Testis (tissue), 3 donors: Measurements from ENCODE around the gene DNAI1. TPM values are rescaled to one million over a fixed set of nuclear protein-coding genes. Genes with fewer than 3 reads are reported as not detected.

Experiments used
- DNase-seq: peaks from one replicate; pipeline ENCODE4 v3.0.0-alpha.2; 2019
- H3K27ac ChIP-seq, 2 donors: fragments of 200-600 bp; sonication (generic); one replicate each; pipeline ENCODE4 v1.5.1; 2019
- H3K27me3 ChIP-seq: fragments of 200-600 bp; sonication (generic); one replicate; pipeline ENCODE4 v1.5.1; 2019
- H3K36me3 ChIP-seq: fragments of 200-600 bp; sonication (generic); one replicate; pipeline ENCODE4 v1.5.1; 2017; ENCODE audit warnings: low read depth; ENCODE audit errors: missing control alignments
- H3K4me1 ChIP-seq: fragments of 200-600 bp; sonication (generic); one replicate; pipeline ENCODE4 v1.5.1; 2019
- H3K4me3 ChIP-seq, 2 donors: fragments of 200-600 bp; sonication (generic); one replicate each; pipeline ENCODE4 v1.5.1; 2017 to 2019
- H3K9me3 ChIP-seq: fragments of 200-600 bp; sonication (generic); one replicate; pipeline ENCODE4 v1.5.1; 2017
- POLR2A ChIP-seq: fragments of 450-650 bp; IDR thresholded peaks from one replicate; pipeline ENCODE4 v1.6.1; 2017; ENCODE audit warnings: antibody characterized with exemption, mild to moderate bottlenecking, moderate library complexity
- WGBS, 2 donors: methylation state at CpG; one replicate each; pipeline ENCODE4 v1.1.5; 2018; 5-methylcytosine and 5-hydroxymethylcytosine counted together
- intact Hi-C: fragments of 100-400 bp; cut with DNase I; formaldehyde crosslinking; loops from one replicate; pipeline ENCODE4 v1.15.1; 2023; ENCODE audit warnings: low total_unique reads
- polyA plus RNA-seq: library from polyadenylated mRNA; stranded (reverse); fragments of 350-450 nt; fragmentation: Illumina TruSeq; extraction: RNeasy Lipid Tissue Mini Kit (QIAGEN cat#74804); gene quantifications from one replicate; pipeline ENCODE4 v1.2.3, GENCODE V29; 2014; ENCODE audit warnings: low read depth, low replicate concordance; ENCODE audit not compliant: insufficient read depth
- total RNA-seq, 2 donors: library from RNA; depleted of rRNA; stranded (reverse); fragments of >200 nt; gene quantifications; one replicate each; pipeline ENCODE4 v1.2.3, GENCODE V29; 2016
- TF ChIP-seq, protein P1 (sequence below), 3 experiments: fragments of 450-650 bp in 2 of 3; fragments of 200-600 bp in 1 of 3; sonication (generic) in 1 of 3; IDR thresholded peaks; one replicate each; pipeline ENCODE4 v1.5.1; 2016 to 2019; ENCODE audit warnings: antibody characterized with exemption in 3 of 3, mild to moderate bottlenecking in 2 of 3, moderate library complexity in 1 of 3

Gene DNAI1
- total and polyA plus RNA-seq, 3 donors from 2014 or later = 22.7 to 109 (median 36.7) TPM

- DNase-seq = no peak
- H3K27me3 ChIP-seq = no peaks in the 10 kb centered on the region
- TF ChIP-seq, protein P1, sequence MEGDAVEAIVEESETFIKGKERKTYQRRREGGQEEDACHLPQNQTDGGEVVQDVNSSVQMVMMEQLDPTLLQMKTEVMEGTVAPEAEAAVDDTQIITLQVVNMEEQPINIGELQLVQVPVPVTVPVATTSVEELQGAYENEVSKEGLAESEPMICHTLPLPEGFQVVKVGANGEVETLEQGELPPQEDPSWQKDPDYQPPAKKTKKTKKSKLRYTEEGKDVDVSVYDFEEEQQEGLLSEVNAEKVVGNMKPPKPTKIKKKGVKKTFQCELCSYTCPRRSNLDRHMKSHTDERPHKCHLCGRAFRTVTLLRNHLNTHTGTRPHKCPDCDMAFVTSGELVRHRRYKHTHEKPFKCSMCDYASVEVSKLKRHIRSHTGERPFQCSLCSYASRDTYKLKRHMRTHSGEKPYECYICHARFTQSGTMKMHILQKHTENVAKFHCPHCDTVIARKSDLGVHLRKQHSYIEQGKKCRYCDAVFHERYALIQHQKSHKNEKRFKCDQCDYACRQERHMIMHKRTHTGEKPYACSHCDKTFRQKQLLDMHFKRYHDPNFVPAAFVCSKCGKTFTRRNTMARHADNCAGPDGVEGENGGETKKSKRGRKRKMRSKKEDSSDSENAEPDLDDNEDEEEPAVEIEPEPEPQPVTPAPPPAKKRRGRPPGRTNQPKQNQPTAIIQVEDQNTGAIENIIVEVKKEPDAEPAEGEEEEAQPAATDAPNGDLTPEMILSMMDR (IDR thresholded peaks at IDR 0.05) = no peak
- TF ChIP-seq POLR2A = no peak
- intact Hi-C loops = no loop called here
- no peak overlapping the region for H3K4me3 ChIP-seq
- 46% methylated on average over 3 of the region's 3 CpGs for WGBS, 2 donors
- no peak overlapping the region for H3K27ac ChIP-seq
- H3K4me1 ChIP-seq = peaks cover 25% of the 10 kb centered on the region
- no peaks in the 10 kb centered on the region for H3K9me3 ChIP-seq
- no peaks in the 10 kb centered on the region for H3K36me3 ChIP-seq
Observed at GRCh38 chr9:34498553-34498952, 39.9 kb downstream of the DNAI1 start.

- Histone ChIP-seq H3K27me3 (no peaks in the 10 kb centered on the region), H3K27ac (no peak overlapping the region), H3K36me3 (no peaks in the 10 kb centered on the region), H3K4me3 (no peak overlapping the region), H3K9me3 (no peaks in the 10 kb centered on the region), H3K4me1 (peaks cover 25% of the 10 kb centered on the region)
- no peak for DNase-seq
- TF ChIP-seq, protein P1 (IDR thresholded peaks at IDR 0.05) = no peak
- no peak for TF ChIP-seq POLR2A
- intact Hi-C loops = no loop called here
- WGBS, 2 donors = 59 to 83% methylated on average over 2 of the region's 2 CpGs
Observed at GRCh38 chr9:34499076-34499475, 40.5 kb downstream of the DNAI1 start.

DNA sequence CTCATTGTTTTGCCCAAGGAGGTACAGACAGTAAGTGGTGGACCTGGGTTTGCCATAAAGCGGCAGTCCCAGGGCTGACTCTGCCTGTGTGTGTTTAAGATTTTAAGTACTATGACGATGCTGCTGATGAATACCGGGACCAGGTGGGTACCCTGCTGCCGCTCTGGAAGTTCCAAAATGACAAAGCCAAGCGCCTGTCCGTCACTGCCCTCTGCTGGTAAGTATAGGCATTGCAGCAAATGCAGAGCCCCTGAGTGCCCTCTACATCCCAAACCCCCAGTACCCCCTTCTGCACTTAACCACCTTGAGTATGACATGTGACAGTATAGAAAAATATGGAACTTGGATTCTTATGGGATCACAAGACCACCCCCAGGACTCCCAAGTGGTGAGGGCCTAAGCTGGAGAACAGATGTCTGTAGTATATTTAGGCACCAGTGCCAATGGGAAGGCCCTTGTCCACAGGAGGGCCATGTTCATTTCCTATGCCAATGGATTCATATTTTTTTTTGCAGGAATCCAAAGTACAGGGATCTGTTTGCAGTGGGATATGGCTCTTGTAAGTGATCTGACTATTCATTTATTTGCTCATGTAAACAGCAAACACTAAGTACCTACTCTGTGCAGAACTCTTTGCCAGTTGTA lies 42.1 kb downstream of the DNAI1 start:
- no peaks in the 10 kb centered on the region for H3K9me3 ChIP-seq
- H3K4me3 ChIP-seq = no peak overlapping the region
- no peaks in the 10 kb centered on the region for H3K27me3 ChIP-seq
- TF ChIP-seq, protein P1 (IDR thresholded peaks at IDR 0.05) = peak; percentile 86 to 98 (median 86)
- TF ChIP-seq POLR2A = no peak
- intact Hi-C loops = loop anchor here (10.0 kb wide), 1 partner anchor 96 kb away; no protein-coding TSS in a partner anchor
- peak; percentile 68 for DNase-seq
- H3K4me1 ChIP-seq = peaks cover 25% of the 10 kb centered on the region
- WGBS, 2 donors = 10 to 25% methylated on average over 6 of the region's 6 CpGs
- no peak overlapping the region for H3K27ac ChIP-seq
- H3K36me3 ChIP-seq = no peaks in the 10 kb centered on the region

- Histone ChIP-seq H3K27me3 (no peaks in the 10 kb centered on the region), H3K4me1 (peaks cover 25% of the 10 kb centered on the region), H3K4me3 (no peak overlapping the region), H3K27ac (no peak overlapping the region), H3K36me3 (no peaks in the 10 kb centered on the region), H3K9me3 (no peaks in the 10 kb centered on the region)
- intact Hi-C loops = loop anchor here (10.0 kb wide), 1 partner anchor 97 kb away; no protein-coding TSS in a partner anchor
- TF ChIP-seq POLR2A = no peak
- TF ChIP-seq, protein P1 (IDR thresholded peaks at IDR 0.05) = no peak
- 65 to 78% methylated on average over 1 to 2 of the region's 2 CpGs for WGBS, 2 donors
- DNase-seq = no peak
Observed at GRCh38 chr9:34501372-34501771, 42.8 kb downstream of the DNAI1 start.
